Transverse colon (tissue), 4 donors: Measurements from ENCODE around the gene PHKG1. TPM values are rescaled to one million over a fixed set of nuclear protein-coding genes. Genes with fewer than 3 reads are reported as not detected.
"Not testable (repeated sequence)": the region's sequence is repeated elsewhere in the genome, so short reads cannot be mapped to it uniquely, and the experiment has no call there.

Experiments used
- DNase-seq: peaks from one replicate; pipeline ENCODE4 v3.0.0-alpha.2; 2019
- H3K27ac ChIP-seq, 4 donors: fragments of 200-600 bp; sonication (generic); 2 replicates each; pipeline ENCODE4 v1.5.1; 2016 to 2018; ENCODE audit warnings: inconsistent platforms in 4 of 4
- H3K27me3 ChIP-seq: fragments of 200-600 bp; sonication (generic); 2 replicates; pipeline ENCODE4 v1.5.1; 2017; ENCODE audit warnings: inconsistent platforms
- H3K36me3 ChIP-seq, 4 donors: fragments of 200-600 bp; sonication (generic); 2 replicates each; pipeline ENCODE4 v1.5.1; 2017 to 2019; ENCODE audit warnings: inconsistent platforms in 4 of 4
- H3K4me1 ChIP-seq, 4 donors: fragments of 200-600 bp; sonication (generic); 2 replicates each; pipeline ENCODE4 v1.5.1; 2017 to 2020; ENCODE audit warnings: inconsistent platforms in 4 of 4
- H3K4me3 ChIP-seq, 4 donors: fragments of 200-600 bp; sonication (generic); 1 replicate in 1 of 4; 2 replicates in 3 of 4; pipeline versions ENCODE4 v1.5.1 to v1.6.1; 2017 to 2019; ENCODE audit warnings: inconsistent platforms in 4 of 4
- H3K9me3 ChIP-seq, 2 donors: fragments of 200-600 bp; sonication (generic); 2 replicates each; pipeline ENCODE4 v1.5.1; 2017 to 2019; ENCODE audit warnings: inconsistent platforms in 2 of 2
- CTCF ChIP-seq, 5 experiments: fragments of 200-600 bp in 3 of 5; fragments of 450-650 bp in 2 of 5; sonication (generic) in 3 of 5; IDR thresholded peaks; 1 replicate in 2 of 5; 2 replicates in 3 of 5; pipeline ENCODE4 v1.5.1; 2016 to 2017; ENCODE audit warnings: antibody characterized with exemption in 5 of 5, inconsistent platforms in 3 of 5, mild to moderate bottlenecking in 2 of 5, moderate library complexity in 1 of 5
- EP300 ChIP-seq: sonication (generic); formaldehyde crosslinking; IDR thresholded peaks from one replicate; pipeline ENCODE4 v1.6.1; 2017; ENCODE audit warnings: antibody characterized with exemption, low read depth
- POLR2A ChIP-seq: fragments of 450-650 bp; IDR thresholded peaks from one replicate; pipeline ENCODE4 v1.6.1; 2016; ENCODE audit warnings: antibody characterized with exemption, mild to moderate bottlenecking, moderate library complexity
- POLR2AphosphoS5 ChIP-seq, 3 donors: sonication (generic); formaldehyde crosslinking; IDR thresholded peaks; one replicate each; pipeline ENCODE4 v1.6.1; 2016; ENCODE audit warnings: antibody characterized with exemption in 3 of 3
- WGBS, 2 donors: methylation state at CpG; one replicate each; pipeline ENCODE4 v1.1.5; 2018; ENCODE audit warnings: low coverage in 1 of 2; 5-methylcytosine and 5-hydroxymethylcytosine counted together
- in situ Hi-C, 4 donors: fragments of 200-750 bp; cut with MboI; loops; one replicate each; pipeline versions ENCODE4 v1.15.0 to v1.15.1; 2017; ENCODE audit warnings: low sequenced_read_pairs in 3 of 4, low pct_ligation_motif_present in 1 of 4, low pct_unique_long_range_greater_than_20kb in 1 of 4
- intact Hi-C: fragments of 100-400 bp; cut with DNase I; formaldehyde crosslinking; loops from one replicate; pipeline ENCODE4 v1.15.1; 2023; ENCODE audit warnings: low total_unique reads
- total RNA-seq, 4 donors: library from RNA; depleted of rRNA; stranded (reverse); fragments of >200 nt; gene quantifications; one replicate each; pipeline ENCODE4 v1.1.0, GENCODE V29; 2016

PHKG1 gene
- total RNA-seq, 4 donors from 2014 or later, result 1.2 to 9.7 (median 1.6) TPM; not detected in 1

GRCh38 chr7:56048245-56048644 lies 44.5 kb downstream of the PHKG1 start:
- Histone ChIP-seq H3K27ac (peak overlapping the region; percentile 70 to 79 (median 73)), H3K27me3 (no peaks in the 10 kb centered on the region), H3K4me3 (no peak overlapping the region), H3K9me3 (no peaks in the 10 kb centered on the region), H3K4me1 (peaks cover 10 to 56% (median 35%) of the 10 kb centered on the region in 4 donors), H3K36me3 (peaks cover 0 to 3% (median 0%) of the 10 kb centered on the region in 4 donors)
- TF ChIP-seq EP300, result no peak
- TF ChIP-seq CTCF (IDR thresholded peaks at IDR 0.05), result no peak
- TF ChIP-seq POLR2AphosphoS5 (IDR thresholded peaks at IDR 0.05), result no peak
- no peak for TF ChIP-seq POLR2A
- no peak for DNase-seq
- WGBS, 2 donors, result 86 to 97% methylated on average over 1 of the region's 1 CpG
- intact Hi-C loops (no loop called here), in situ Hi-C loops (loop anchor here in 1 of 4 donors (25.0 kb wide), 1 partner anchor 1036 kb away; the partner anchor contains the start of gene EGFR)

- whole genome bisulfite sequencing, 2 donors, result 65 to 69% methylated on average over 11 of the region's 11 CpGs
These were observed 45.2 kb downstream of the PHKG1 start for GRCh38 chr7:56047446-56048116.

GRCh38 chr7:56046721-56047445 lies 45.9 kb downstream of the PHKG1 start:
- H3K27me3 ChIP-seq, result no peaks in the 10 kb centered on the region
- WGBS, 2 donors, result 11 to 36% methylated on average over 3 to 5 of the region's 5 CpGs
- in situ Hi-C loops (loop anchor here in 1 of 4 donors (25.0 kb wide), 1 partner anchor 1035 kb away; the partner anchor contains the start of gene EGFR), intact Hi-C loops (no loop called here)
- H3K4me1 ChIP-seq, result peaks cover 0 to 45% (median 24%) of the 10 kb centered on the region in 4 donors
- no peak for DNase-seq
- TF ChIP-seq POLR2AphosphoS5 (IDR thresholded peaks at IDR 0.05) (peak in 2 of 3 donors; percentile 16 to 47), EP300 (no peak)
- no peaks in the 10 kb centered on the region for H3K36me3 ChIP-seq
- H3K4me3 ChIP-seq, result no peak overlapping the region
- no peaks in the 10 kb centered on the region for H3K9me3 ChIP-seq
- peak overlapping the region; percentile 70 to 79 (median 73) for H3K27ac ChIP-seq

More at GRCh38 chr7:56047446-56048116, 45.2 kb downstream of the PHKG1 start:
- H3K4me3 ChIP-seq, H3K9me3 ChIP-seq, H3K36me3 ChIP-seq, intact Hi-C loops, H3K27me3 ChIP-seq, DNase-seq: not testable (repeated sequence)
- peaks cover 4 to 50% (median 28%) of the 10 kb centered on the region in 4 donors for H3K4me1 ChIP-seq
- H3K27ac ChIP-seq, result peak overlapping the region; percentile 70 to 79 (median 73)
- in situ Hi-C loops, result loop anchor here in 1 of 4 donors (25.0 kb wide), 1 partner anchor 1035 kb away; the partner anchor contains the start of gene EGFR

GRCh38 chr7:56045758-56046157 lies 47.0 kb downstream of the PHKG1 start:
- Histone ChIP-seq H3K4me1 (peaks cover 0 to 44% (median 22%) of the 10 kb centered on the region in 4 donors), H3K27ac (peak overlapping the region in 1 of 4 donors; percentile 79)
- DNase-seq, H3K36me3 ChIP-seq, intact Hi-C loops, H3K9me3 ChIP-seq, H3K27me3 ChIP-seq, H3K4me3 ChIP-seq: not testable (repeated sequence)
- in situ Hi-C loops, result loop anchor here in 1 of 4 donors (25.0 kb wide), 1 partner anchor 1033 kb away; the partner anchor contains the start of gene EGFR
- 97 to 100% methylated on average over 2 of the region's 2 CpGs for whole genome bisulfite sequencing, 2 donors

- Histone ChIP-seq H3K4me3 (no peak overlapping the region), H3K27me3 (no peaks in the 10 kb centered on the region), H3K9me3 (no peaks in the 10 kb centered on the region), H3K4me1 (peaks cover 0 to 4% (median 0%) of the 10 kb centered on the region in 4 donors), H3K36me3 (no peaks in the 10 kb centered on the region), H3K27ac (no peak overlapping the region)
- TF ChIP-seq EP300, result no peak
- TF ChIP-seq CTCF (IDR thresholded peaks at IDR 0.05), result no peak
- no peak for TF ChIP-seq POLR2A
- TF ChIP-seq POLR2AphosphoS5 (IDR thresholded peaks at IDR 0.05), result no peak
- intact Hi-C loops, result no loop called here
- no peak for DNase-seq
- in situ Hi-C loops, result loop anchor here in 1 of 4 donors (25.0 kb wide), 1 partner anchor 1028 kb away; the partner anchor contains the start of gene EGFR
- 58 to 66% methylated on average over 2 to 3 of the region's 3 CpGs for WGBS, 2 donors
These were observed 52.0 kb downstream of the PHKG1 start for GRCh38 chr7:56040730-56041129.
